Prostate gland (tissue), 2 donors: Measurements from ENCODE around the gene TNIP3. TPM values are rescaled to one million over a fixed set of nuclear protein-coding genes. Genes with fewer than 3 reads are reported as not detected.

ENCODE experiments used
- DNase-seq: peaks from one replicate; pipeline ENCODE4 v3.0.0-alpha.2; 2019; ENCODE audit warnings: low spot score
- H3K27ac ChIP-seq, 2 donors: fragments of 200-600 bp; sonication (generic); 2 replicates each; pipeline ENCODE4 v1.5.1; 2017 to 2019
- H3K27me3 ChIP-seq: fragments of 200-600 bp; sonication (generic); replicated peaks from 2 replicates; pipeline ENCODE4 v1.5.1; 2019; ENCODE audit not compliant: insufficient read depth
- H3K36me3 ChIP-seq, 2 donors: fragments of 200-600 bp; sonication (generic); 1 replicate in 1 of 2; 2 replicates in 1 of 2; pipeline versions ENCODE4 v1.5.1 to v1.8.1; 2017 to 2019
- H3K4me1 ChIP-seq: fragments of 200-600 bp; sonication (generic); replicated peaks from 2 replicates; pipeline ENCODE4 v1.5.1; 2019
- H3K4me3 ChIP-seq, 2 donors: fragments of 200-600 bp; sonication (generic); 2 replicates each; pipeline ENCODE4 v1.5.1; 2017 to 2019
- H3K9me3 ChIP-seq: fragments of 200-600 bp; sonication (generic); 2 replicates; pipeline ENCODE4 v1.5.1; 2017
- POLR2A ChIP-seq: fragments of 450-650 bp; IDR thresholded peaks from one replicate; pipeline ENCODE4 v1.6.1; 2016; ENCODE audit warnings: antibody characterized with exemption, mild to moderate bottlenecking
- POLR2AphosphoS5 ChIP-seq: sonication (generic); formaldehyde crosslinking; IDR thresholded peaks from one replicate; pipeline ENCODE4 v1.6.1; 2017; ENCODE audit warnings: antibody characterized with exemption
- WGBS: methylation state at CpG from one replicate; pipeline ENCODE4 v1.1.5; 2018; 5-methylcytosine and 5-hydroxymethylcytosine counted together
- intact Hi-C: fragments of 100-400 bp; cut with DNase I; formaldehyde crosslinking; loops from one replicate; pipeline ENCODE4 v1.14.2; 2022
- total RNA-seq, 2 donors: library from RNA; depleted of rRNA; stranded (reverse); fragments of >200 nt; gene quantifications; one replicate each; pipeline ENCODE4 v1.1.0, GENCODE V29; 2016
- TF ChIP-seq, protein P1 (sequence below), 4 experiments: fragments of 200-600 bp in 2 of 4; fragments of 450-650 bp in 2 of 4; sonication (generic) in 2 of 4; IDR thresholded peaks; 1 replicate in 3 of 4; 2 replicates in 1 of 4; pipeline ENCODE4 v1.5.1; 2016 to 2019; ENCODE audit warnings: antibody characterized with exemption in 4 of 4, mild to moderate bottlenecking in 2 of 4, moderate library complexity in 2 of 4

The TNIP3 gene
- total RNA-seq, 2 donors from 2014 or later: not detected

DNA sequence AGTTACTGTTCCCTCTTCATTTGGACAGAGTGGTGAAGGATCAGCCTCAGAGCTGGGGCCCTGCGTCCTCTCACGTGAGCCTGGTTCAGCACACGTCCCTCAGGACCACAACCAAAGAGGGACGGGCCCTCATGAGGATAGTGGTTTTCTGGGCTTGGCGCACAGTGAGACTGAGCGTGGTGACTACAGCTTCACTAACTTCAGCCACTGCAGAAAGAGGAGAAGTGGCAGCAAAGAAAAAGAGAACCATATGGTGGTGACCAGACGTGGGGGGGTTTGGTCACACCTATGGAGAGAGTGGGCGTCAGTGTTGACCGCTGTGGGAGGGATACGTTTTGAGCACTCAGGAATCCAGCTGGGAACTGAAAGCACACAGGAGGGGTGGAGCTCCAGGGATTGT is 21.8 kb upstream of the TNIP3 start:
- no peak overlapping the region for H3K27ac ChIP-seq
- intact Hi-C loops: no loop called here
- H3K4me3 ChIP-seq: no peak overlapping the region
- H3K27me3 ChIP-seq: no peaks in the 10 kb centered on the region
- no peaks in the 10 kb centered on the region for H3K4me1 ChIP-seq
- TF ChIP-seq POLR2A: no peak
- TF ChIP-seq, protein P1, sequence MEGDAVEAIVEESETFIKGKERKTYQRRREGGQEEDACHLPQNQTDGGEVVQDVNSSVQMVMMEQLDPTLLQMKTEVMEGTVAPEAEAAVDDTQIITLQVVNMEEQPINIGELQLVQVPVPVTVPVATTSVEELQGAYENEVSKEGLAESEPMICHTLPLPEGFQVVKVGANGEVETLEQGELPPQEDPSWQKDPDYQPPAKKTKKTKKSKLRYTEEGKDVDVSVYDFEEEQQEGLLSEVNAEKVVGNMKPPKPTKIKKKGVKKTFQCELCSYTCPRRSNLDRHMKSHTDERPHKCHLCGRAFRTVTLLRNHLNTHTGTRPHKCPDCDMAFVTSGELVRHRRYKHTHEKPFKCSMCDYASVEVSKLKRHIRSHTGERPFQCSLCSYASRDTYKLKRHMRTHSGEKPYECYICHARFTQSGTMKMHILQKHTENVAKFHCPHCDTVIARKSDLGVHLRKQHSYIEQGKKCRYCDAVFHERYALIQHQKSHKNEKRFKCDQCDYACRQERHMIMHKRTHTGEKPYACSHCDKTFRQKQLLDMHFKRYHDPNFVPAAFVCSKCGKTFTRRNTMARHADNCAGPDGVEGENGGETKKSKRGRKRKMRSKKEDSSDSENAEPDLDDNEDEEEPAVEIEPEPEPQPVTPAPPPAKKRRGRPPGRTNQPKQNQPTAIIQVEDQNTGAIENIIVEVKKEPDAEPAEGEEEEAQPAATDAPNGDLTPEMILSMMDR (IDR thresholded peaks at IDR 0.05): no peak
- TF ChIP-seq POLR2AphosphoS5: no peak
- H3K9me3 ChIP-seq: no peaks in the 10 kb centered on the region
- H3K36me3 ChIP-seq: no peaks in the 10 kb centered on the region
- WGBS: 85% methylated on average over 10 of the region's 10 CpGs
- no peak for DNase-seq

DNA sequence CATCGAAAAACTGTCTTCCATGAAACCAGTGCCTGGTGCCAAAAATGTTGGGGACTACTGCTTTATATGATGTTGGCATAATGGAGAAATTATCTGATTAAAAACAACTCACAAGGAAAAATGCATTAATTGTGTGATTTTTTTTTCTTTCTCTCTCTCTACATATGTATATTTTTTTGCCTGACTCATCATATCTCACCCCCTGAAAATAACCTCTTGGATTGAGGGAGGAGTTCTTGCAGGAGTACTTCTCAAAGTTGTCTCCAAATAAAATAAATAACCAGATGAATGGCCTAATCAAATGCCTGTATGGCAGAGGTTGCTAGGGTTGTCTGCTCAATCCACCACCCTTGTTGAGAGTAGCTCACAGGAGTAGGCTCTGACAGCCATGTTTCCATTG is 19.9 kb upstream of the TNIP3 start:
- Histone ChIP-seq H3K36me3 (no peaks in the 10 kb centered on the region), H3K27ac (no peak overlapping the region), H3K4me3 (no peak overlapping the region), H3K27me3 (no peaks in the 10 kb centered on the region), H3K4me1 (no peaks in the 10 kb centered on the region), H3K9me3 (no peaks in the 10 kb centered on the region)
- intact Hi-C loops: no loop called here
- DNase-seq: no peak
- 91% methylated on average over 1 of the region's 1 CpG for WGBS
- no peak for TF ChIP-seq POLR2AphosphoS5
- TF ChIP-seq, protein P1 (IDR thresholded peaks at IDR 0.05): no peak
- TF ChIP-seq POLR2A: no peak

DNA sequence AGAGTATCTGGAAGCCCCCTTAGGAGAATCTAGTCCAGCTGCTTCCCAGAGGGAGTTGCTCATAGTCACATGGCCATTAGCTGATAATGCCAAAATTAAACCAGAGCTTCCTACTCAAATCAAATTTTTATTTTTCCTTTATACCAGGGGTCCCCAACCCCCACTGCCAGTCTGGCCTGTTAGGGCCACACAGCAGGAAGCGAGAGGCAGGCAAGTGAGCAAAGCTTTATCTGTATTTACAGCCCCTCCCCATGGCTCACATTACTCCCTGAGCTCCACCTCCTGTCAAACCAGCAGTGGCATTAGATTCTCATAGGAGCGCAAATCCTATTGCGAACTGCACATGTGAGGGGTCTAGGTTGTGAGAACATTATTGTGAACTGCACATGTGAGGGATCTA is 19.2 kb upstream of the TNIP3 start:
- Histone ChIP-seq H3K4me1 (no peaks in the 10 kb centered on the region), H3K4me3 (no peak overlapping the region), H3K27ac (no peak overlapping the region), H3K36me3 (no peaks in the 10 kb centered on the region), H3K9me3 (no peaks in the 10 kb centered on the region), H3K27me3 (no peaks in the 10 kb centered on the region)
- DNase-seq: no peak
- intact Hi-C loops: no loop called here
- TF ChIP-seq, protein P1 (IDR thresholded peaks at IDR 0.05): no peak
- TF ChIP-seq POLR2AphosphoS5 (no peak), POLR2A (no peak)
- WGBS: 91% methylated on average over 3 of the region's 3 CpGs

DNA sequence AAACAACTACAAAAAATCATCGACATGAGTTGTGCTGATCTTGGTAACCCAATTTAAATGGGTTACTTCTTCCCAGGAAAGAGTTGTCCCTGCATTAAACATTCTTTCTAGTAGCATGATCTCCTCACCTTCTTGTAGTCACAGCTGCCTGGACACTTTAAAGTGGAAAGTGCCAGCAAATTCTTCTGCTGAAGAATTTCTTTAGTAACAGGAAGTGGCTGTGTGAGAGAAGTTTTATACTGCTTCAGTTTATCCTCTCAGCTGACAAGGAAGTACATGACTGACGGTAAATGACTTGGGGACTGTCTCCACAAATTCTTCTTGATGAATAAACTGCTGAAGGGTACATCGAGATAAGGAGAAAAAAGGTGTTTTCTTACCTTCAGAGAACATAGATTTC is 18.2 kb upstream of the TNIP3 start:
- Histone ChIP-seq H3K9me3 (no peaks in the 10 kb centered on the region), H3K4me1 (no peaks in the 10 kb centered on the region), H3K36me3 (no peaks in the 10 kb centered on the region), H3K27me3 (no peaks in the 10 kb centered on the region), H3K27ac (peak overlapping the region in 1 of 2 donors; percentile 43), H3K4me3 (no peak overlapping the region)
- WGBS: 26% methylated on average over 3 of the region's 3 CpGs
- TF ChIP-seq POLR2AphosphoS5: peak; percentile 61
- no peak for TF ChIP-seq POLR2A
- TF ChIP-seq, protein P1 (IDR thresholded peaks at IDR 0.05): no peak
- intact Hi-C loops: no loop called here
- DNase-seq: peak; percentile 12

DNA sequence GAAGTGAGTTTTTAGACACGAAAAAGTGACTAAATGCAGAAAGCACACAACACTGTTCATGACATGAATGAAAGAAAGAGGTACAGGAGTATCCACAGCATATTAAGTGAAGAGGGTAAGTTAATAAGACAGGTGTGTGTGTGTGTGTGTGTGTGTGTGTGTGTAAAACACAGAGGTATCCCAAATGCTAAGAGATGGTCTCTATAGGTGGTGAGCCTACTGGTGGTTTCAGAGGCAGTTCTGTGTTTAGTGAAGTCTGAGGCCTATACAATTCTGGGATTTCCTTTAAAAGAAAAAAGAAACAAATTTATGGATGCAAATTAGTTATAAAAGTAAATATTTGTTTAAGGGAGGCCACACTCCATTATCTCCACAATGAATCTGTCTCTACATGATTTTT is 17.4 kb upstream of the TNIP3 start:
- TF ChIP-seq, protein P1 (IDR thresholded peaks at IDR 0.05): no peak
- TF ChIP-seq POLR2AphosphoS5: no peak
- no peak for TF ChIP-seq POLR2A
- intact Hi-C loops: no loop called here
- no peak overlapping the region for H3K4me3 ChIP-seq
- H3K36me3 ChIP-seq: no peaks in the 10 kb centered on the region
- no peaks in the 10 kb centered on the region for H3K4me1 ChIP-seq
- 91% methylated on average over 1 of the region's 1 CpG for WGBS
- H3K27me3 ChIP-seq: no peaks in the 10 kb centered on the region
- H3K27ac ChIP-seq: peak overlapping the region in 1 of 2 donors; percentile 43
- DNase-seq: no peak
- H3K9me3 ChIP-seq: no peaks in the 10 kb centered on the region
